Measurements from ENCODE around the gene SLC35C1.

GRCh38 chr11:45834298-45834756 is 29.4 kb downstream of the SLC35C1 start:
- TF ChIP-seq CTCF (IDR thresholded peaks at IDR 0.05) (no peak), ZFX (IDR thresholded peaks at IDR 0.05; ENCODE audit: borderline replicate concordance) (no peak)

Data from 22Rv1 (cell line).